Caco-2 (cell line): ENCODE data around the gene MBOAT1. TPM values are rescaled to one million over a fixed set of nuclear protein-coding genes. Genes with fewer than 3 reads are reported as not detected.
A peak's percentile ranks its signal among the peaks of the same experiment; 100 is the strongest.

ENCODE experiments used
- BruUV-seq: library from RNA; stranded (reverse); fragments of 400-500 nt; replicated peaks from 2 replicates; lab custom pipeline; 2021; lab: Mats Ljungman, UMichigan
- CTCF ChIA-PET: fragments of 300-600 bp; sonication (Branson Sonifier 250); formaldehyde crosslinking; loops from one replicate; lab custom pipeline; 2022; ENCODE audit warnings: antibody characterized with exemption; lab: Charles Lee
- POLR2A ChIA-PET: fragments of 300-600 bp; sonication (Branson Sonifier 250); formaldehyde crosslinking; loops from one replicate; lab custom pipeline; 2022; ENCODE audit warnings: antibody characterized with exemption; lab: Charles Lee
- DNase-seq, 2 experiments: peaks; one replicate each; pipeline versions ENCODE4 v3.0.0 to v3.0.0-alpha.2; 2020 to 2022
- H3K27me3 ChIP-seq: replicated peaks from 2 replicates; pipeline ENCODE4 v1.6.0; 2011; ENCODE audit warnings: low read length; ENCODE audit not compliant: control insufficient read depth, insufficient read depth
- H3K36me3 ChIP-seq: 2 replicates; pipeline ENCODE4 v1.5.1; 2011; ENCODE audit warnings: low read length; ENCODE audit not compliant: control insufficient read depth, insufficient read depth
- H3K4me1 ChIP-seq: fragments of 250-450 bp; sonication (Bioruptor Pico); 2 replicates; pipeline ENCODE4 v1.5.1; 2020; ENCODE audit warnings: mild to moderate bottlenecking
- H3K4me3 ChIP-seq: 2 replicates; pipeline ENCODE4 v1.5.1; 2011; ENCODE audit warnings: low read depth, mild to moderate bottlenecking, control low read depth, low read length
- H3K9me3 ChIP-seq: fragments of 250-450 bp; sonication (Bioruptor Pico); 2 replicates; pipeline ENCODE4 v1.5.1; 2020; ENCODE audit warnings: mild to moderate bottlenecking, moderate library complexity
- H3K27ac Mint-ChIP-seq: one replicate; pipeline ENCODE4 v1.8.0; 2022; ENCODE audit warnings: mixed read lengths; ENCODE audit not compliant: unreplicated experiment
- H3K27me3 Mint-ChIP-seq: one replicate; pipeline ENCODE4 v1.8.0; 2022; ENCODE audit warnings: mixed read lengths; ENCODE audit not compliant: insufficient read depth, unreplicated experiment
- H3K36me3 Mint-ChIP-seq: one replicate; pipeline ENCODE4 v1.8.0; 2022; ENCODE audit warnings: mild to moderate bottlenecking, mixed read lengths; ENCODE audit not compliant: insufficient read depth, unreplicated experiment
- H3K4me1 Mint-ChIP-seq: one replicate; pipeline ENCODE4 v1.8.0; 2022; ENCODE audit warnings: low read depth, mixed read lengths; ENCODE audit not compliant: unreplicated experiment
- H3K4me3 Mint-ChIP-seq: one replicate; pipeline ENCODE4 v1.8.0; 2022; ENCODE audit warnings: mild to moderate bottlenecking, moderate library complexity, mixed read lengths; ENCODE audit not compliant: unreplicated experiment
- H3K9me3 Mint-ChIP-seq: one replicate; pipeline ENCODE4 v1.8.0; 2022; ENCODE audit warnings: mixed read lengths; ENCODE audit not compliant: unreplicated experiment
- CTCF ChIP-seq, 2 experiments: fragments of 200-600 bp in 1 of 2; IDR thresholded peaks; 1 replicate in 1 of 2; 2 replicates in 1 of 2; pipeline versions ENCODE4 v1.5.1 to v1.8.0; 2011 to 2022; ENCODE audit warnings: antibody characterized with exemption in 1 of 2, control low read depth in 1 of 2, inconsistent platforms in 1 of 2, low read depth in 1 of 2, low read length in 1 of 2, mild to moderate bottlenecking in 1 of 2, moderate library complexity in 1 of 2; ENCODE audit not compliant: insufficient read depth in 1 of 2, severe bottlenecking in 1 of 2, unreplicated experiment in 1 of 2
- intact Hi-C: fragments of 100-400 bp; cut with micrococcal nuclease; formaldehyde crosslinking; loops from one replicate; pipeline ENCODE4 v1.10.0; 2022; ENCODE audit not compliant: unreplicated experiment
- total RNA-seq: library from RNA; stranded (reverse); gene quantifications from 2 replicates; pipeline ENCODE4 v1.2.3, GENCODE V29; 2022

Gene MBOAT1
- total RNA-seq, 1 experiment from 2014 or later: 7.3 TPM

GRCh38 chr6:20215310-20215709, 3.0 kb upstream of the MBOAT1 start:
- Histone ChIP-seq H3K4me3 (no peak overlapping the region), H3K36me3 (no peaks in the 10 kb centered on the region), H3K4me1 (peaks cover 3% of the 10 kb centered on the region; the same call in 1 of the 2 replicates), H3K9me3 (no peaks in the 10 kb centered on the region), H3K27me3 (no peaks in the 10 kb centered on the region)
- peaks cover 9% of the 10 kb centered on the region for H3K36me3 Mint-ChIP-seq
- H3K27me3 Mint-ChIP-seq: no peaks in the 10 kb centered on the region
- intact Hi-C loops: no loop called here
- CTCF ChIA-PET: no interaction called here
- peaks cover 15% of the 10 kb centered on the region for H3K4me1 Mint-ChIP-seq
- DNase-seq: no peak
- H3K9me3 Mint-ChIP-seq: no peaks in the 10 kb centered on the region
- TF ChIP-seq CTCF (IDR thresholded peaks at IDR 0.05; ENCODE audit: insufficient read depth in 1 of 2, low read depth in 1 of 2, low read length in 1 of 2, severe bottlenecking in 1 of 2, unreplicated experiment in 1 of 2): no peak
- no peak overlapping the region for H3K4me3 Mint-ChIP-seq
- POLR2A ChIA-PET: no interaction called here
- BruUV-seq: no TSS peak
- no peak overlapping the region for H3K27ac Mint-ChIP-seq

DNA sequence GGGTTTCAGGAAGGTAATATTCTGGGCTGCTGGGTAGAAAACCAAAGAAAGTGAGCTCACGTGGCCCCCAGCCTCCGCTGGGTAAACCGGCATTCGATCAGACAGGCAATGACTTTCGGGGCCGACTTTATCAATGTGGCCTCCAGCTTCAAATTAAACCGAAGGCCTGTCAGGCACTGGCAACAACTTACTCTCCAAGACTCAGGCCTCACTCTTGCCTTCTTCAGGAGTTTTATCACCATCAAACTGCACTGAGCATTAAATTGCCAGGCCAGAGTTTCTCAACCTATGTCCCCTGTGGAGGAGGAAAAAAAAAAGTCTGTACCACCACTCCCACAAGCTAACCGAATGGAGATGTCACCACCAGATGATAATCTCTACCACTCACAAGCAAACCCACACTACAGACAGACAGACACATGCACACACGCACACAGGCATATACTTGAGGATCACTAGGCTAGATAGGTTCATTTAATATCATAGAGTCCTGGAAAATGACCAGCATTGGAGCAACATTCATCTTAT, 1.1 kb upstream of the MBOAT1 start:
- Mint-ChIP-seq H3K27ac (peak overlapping the region; percentile 95), H3K36me3 (peaks cover 9% of the 10 kb centered on the region), H3K4me1 (peaks cover 15% of the 10 kb centered on the region), H3K9me3 (no peaks in the 10 kb centered on the region), H3K4me3 (peak overlapping the region; percentile 90), H3K27me3 (no peaks in the 10 kb centered on the region)
- POLR2A ChIA-PET: interaction anchor here (0.6 kb wide), 2 partner anchors 116 to 190 kb away, joined by 3 to 7 read pairs; no protein-coding TSS in a partner anchor
- DNase-seq: no peak
- H3K27me3 ChIP-seq: no peaks in the 10 kb centered on the region
- peak overlapping the region; percentile 83 for H3K4me3 ChIP-seq
- intact Hi-C loops: loop anchor here (2.0 kb wide), 3 partner anchors 23 to 61 kb away; no protein-coding TSS in a partner anchor
- CTCF ChIA-PET: interaction anchor here (0.8 to 1.8 kb wide), 2 partner anchors 11 to 87 kb away, joined by 5 to 7 read pairs; no protein-coding TSS in a partner anchor
- H3K36me3 ChIP-seq: no peaks in the 10 kb centered on the region
- H3K9me3 ChIP-seq: no peaks in the 10 kb centered on the region
- BruUV-seq: TSS peak; percentile 76
- no peak for TF ChIP-seq CTCF (IDR thresholded peaks at IDR 0.05; ENCODE audit: insufficient read depth in 1 of 2, low read depth in 1 of 2, low read length in 1 of 2, severe bottlenecking in 1 of 2, unreplicated experiment in 1 of 2)
- H3K4me1 ChIP-seq: peaks cover 3% of the 10 kb centered on the region; the same call in 1 of the 2 replicates

DNA sequence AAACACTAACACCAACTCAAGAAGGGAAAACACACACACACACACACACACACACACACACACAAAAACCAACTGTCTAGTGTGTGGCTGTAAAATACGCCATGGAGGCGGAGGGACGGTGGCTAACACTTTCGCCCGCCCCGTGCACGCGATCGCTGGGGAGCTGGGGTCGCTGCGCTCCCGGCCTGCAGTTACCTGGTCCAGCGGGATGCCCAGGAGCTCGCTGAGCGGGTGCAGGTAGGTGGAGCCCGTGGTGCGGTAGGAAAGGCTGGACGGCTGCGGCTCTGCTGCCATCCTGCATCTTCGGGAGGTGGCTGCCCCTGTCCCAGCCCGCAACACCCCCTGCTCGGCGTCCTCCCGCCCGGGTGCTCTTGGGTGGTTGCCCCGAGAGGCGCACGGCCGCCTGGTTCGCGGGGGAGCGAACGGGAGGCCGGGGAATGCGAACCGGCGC, 303 bp downstream of the MBOAT1 start:
- Mint-ChIP-seq H3K9me3 (no peaks in the 10 kb centered on the region), H3K4me1 (peaks cover 15% of the 10 kb centered on the region), H3K4me3 (peak overlapping the region; percentile 90), H3K36me3 (peaks cover 9% of the 10 kb centered on the region), H3K27ac (no peak overlapping the region), H3K27me3 (no peaks in the 10 kb centered on the region)
- BruUV-seq: no TSS peak
- no peaks in the 10 kb centered on the region for H3K36me3 ChIP-seq
- peaks cover 3% of the 10 kb centered on the region; the same call in 1 of the 2 replicates for H3K4me1 ChIP-seq
- POLR2A ChIA-PET: no interaction called here
- DNase-seq: peak; percentile 72 to 79
- intact Hi-C loops: loop anchor here (1.0 to 2.0 kb wide), 7 partner anchors 10 to 320 kb away; partner anchors contain the start of gene E2F3
- peak overlapping the region; percentile 83 for H3K4me3 ChIP-seq
- no peaks in the 10 kb centered on the region for H3K27me3 ChIP-seq
- CTCF ChIA-PET: interaction anchor here (1.0 to 1.8 kb wide), 3 partner anchors 10 to 85 kb away, joined by 3 to 7 read pairs (median 3); no protein-coding TSS in a partner anchor
- H3K9me3 ChIP-seq: no peaks in the 10 kb centered on the region
- peak in 1 of 2 experiments; percentile 12 for TF ChIP-seq CTCF (IDR thresholded peaks at IDR 0.05; ENCODE audit: insufficient read depth in 1 of 2, low read depth in 1 of 2, low read length in 1 of 2, severe bottlenecking in 1 of 2, unreplicated experiment in 1 of 2)
